Stimulated activated CD4-positive, alpha-beta T cell treated with anti-CD3 and anti-CD28 coated beads, Interleukin-1b, Interleukin-23, amount 100 ng/mL, for 1 hour (primary cell): ENCODE data around the gene FMR1.

ENCODE experiments used
- DNase-seq, 2 donors: peaks; one replicate each; pipeline ENCODE4 v3.0.0-alpha.2; 2020; ENCODE audit warnings: low read depth in 2 of 2

Gene FMR1

DNA sequence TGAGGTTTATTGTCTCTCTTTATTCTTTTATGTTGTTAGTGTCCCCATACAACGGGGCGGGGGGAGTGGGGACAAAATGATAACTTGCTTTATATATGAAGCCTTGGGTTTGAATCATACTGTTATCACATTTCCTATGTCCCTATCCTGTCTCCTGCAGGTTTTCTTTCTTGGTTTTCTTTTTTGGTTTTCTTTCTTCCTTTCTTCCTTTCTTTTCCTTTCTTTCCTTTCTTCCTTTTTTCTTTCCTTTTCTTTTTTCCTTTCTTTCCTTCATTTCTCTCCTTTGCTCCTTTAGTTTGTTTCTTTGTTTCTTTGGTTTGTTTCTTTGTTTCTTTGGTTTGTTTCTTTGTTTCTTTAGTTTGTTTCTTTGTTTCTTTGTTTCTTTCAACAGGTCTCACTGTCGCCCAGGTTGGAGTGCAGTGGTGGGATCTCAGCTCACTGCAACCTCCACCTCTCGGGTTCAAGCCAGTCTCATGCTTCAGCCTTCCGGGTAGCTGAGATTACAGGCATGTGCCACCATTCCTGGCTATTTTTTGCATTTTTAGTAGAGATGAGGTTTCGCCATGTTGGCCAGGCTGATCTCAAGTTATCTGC lies 4.8 kb downstream of the FMR1 start:
- no peak for DNase-seq

DNA sequence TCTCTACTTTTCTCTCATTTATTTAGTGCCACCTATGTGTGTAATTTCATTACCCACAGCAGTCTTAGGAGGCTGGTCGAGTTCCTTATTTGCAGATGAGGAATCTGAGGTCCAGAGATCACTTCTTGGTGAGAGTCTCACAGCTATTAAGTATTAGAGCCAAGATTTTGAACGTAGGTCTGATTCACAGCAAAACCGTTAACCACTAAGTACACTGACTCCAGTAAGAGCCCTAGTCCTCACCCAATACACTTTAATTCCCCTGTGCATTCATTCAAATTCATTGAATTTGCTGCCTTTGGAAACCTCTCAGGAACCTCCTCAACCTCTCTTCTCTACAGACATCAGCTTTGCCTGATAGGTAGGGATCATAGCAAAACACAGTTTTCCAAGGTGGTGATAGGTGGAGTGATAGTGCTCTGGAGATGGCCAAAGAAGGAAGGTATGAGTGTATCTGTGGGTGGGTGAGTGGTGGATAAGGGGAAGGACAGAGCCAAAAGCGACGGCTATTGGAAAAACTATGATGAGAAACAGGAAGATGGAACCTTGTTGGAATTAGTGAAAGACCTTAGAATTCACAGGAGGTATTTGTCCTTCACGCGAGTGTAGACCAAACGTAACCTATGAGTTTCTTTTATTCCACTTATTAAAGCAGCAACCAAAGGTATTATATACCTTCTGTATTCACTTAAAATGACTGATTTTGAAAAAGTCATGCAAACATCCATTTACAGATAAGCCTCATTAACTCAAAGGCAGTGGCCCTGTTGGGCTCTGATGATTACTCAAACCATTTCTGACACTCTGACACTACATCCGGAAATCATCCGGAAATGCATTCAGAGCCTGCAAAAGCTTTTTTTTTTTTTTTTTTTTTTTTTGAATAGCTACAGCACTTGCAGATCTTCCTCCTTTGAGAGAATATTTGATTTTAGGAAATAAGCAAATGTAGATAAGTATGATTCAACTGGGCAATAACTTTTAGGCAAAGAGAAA lies 6.3 kb downstream of the FMR1 start:
- no peak for DNase-seq

DNA sequence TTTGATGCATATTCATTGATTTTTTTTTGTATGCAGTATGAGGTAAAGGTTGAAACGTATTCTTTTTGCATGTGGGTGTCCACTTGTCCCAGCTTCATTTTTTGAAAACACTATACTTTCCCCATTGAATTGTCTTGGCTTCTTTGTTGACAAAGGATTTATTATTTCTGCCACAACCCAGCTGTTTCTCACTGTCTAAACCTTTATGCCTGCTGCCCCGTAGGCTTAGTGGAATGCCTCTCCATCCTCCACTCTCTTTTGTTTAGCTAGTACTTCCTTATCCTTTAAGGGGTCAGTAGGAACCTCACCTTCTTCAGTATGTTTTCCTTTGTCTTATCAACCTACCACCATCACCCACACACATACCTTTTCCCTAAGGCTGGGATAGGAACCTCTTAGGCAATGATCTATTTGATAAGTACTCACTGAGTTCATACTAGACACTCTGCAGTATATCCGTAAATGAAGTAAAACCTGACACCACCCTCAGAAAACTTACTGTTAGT lies 8.5 kb downstream of the FMR1 start:
- no peak for DNase-seq

DNA sequence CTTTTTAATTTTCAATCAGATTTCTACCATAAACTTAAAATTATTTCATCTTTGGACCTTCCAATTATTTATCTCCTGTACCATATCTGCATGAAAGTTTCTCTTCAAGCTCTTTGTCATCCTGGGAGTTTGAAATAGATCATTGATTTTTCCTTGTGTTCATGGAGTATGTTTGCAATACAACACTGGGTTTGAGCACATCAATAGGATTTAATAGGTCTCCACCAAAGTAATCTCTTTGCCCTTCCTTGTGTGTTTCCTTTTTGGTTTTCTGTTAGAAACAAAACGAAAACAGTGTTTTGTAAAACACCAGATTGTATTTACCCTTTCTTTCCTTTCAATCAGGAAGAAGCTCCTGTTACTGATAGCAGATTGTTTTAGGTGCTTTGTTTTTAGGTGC lies 11.9 kb downstream of the FMR1 start:
- no peak for DNase-seq

DNA sequence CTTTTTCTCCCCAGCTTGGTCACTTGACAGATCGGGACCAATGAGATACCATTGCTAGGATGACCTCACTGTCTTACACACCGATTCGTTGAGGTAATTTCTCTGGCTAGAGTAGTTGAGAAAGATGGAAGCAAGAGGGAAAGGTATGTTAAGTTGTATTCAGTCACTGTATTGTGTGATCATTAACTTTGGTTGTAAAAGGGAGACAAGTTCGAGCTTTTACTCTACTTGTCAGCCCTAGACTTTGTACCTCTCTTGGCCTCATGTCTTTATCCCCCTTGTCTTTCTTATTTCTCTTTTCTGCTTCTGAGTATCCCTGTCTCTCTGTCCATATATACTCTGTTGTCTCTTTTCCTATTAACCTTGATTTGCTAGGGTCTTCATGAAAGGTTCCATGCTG lies 15.5 kb downstream of the FMR1 start:
- DNase-seq = no peak

DNA sequence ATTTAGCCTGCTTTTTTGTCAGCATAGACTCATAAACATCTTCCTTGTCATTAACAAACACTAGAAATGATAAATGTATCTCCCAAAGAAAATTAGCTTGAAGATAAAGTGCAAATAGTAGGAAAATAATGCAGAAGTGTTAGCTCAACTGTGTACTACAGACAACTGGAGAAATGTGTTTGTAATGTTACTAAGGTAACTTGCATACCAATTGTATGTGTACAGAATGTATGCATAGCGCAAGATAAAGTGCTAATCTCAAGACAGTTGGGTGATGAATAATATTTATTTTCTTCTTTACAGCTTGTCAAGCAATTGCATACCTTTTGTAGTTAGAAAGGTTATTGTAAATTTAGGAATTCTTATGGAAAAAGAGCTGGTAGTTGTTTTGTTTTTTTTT lies 22.1 kb downstream of the FMR1 start:
- DNase-seq = no peak

DNA sequence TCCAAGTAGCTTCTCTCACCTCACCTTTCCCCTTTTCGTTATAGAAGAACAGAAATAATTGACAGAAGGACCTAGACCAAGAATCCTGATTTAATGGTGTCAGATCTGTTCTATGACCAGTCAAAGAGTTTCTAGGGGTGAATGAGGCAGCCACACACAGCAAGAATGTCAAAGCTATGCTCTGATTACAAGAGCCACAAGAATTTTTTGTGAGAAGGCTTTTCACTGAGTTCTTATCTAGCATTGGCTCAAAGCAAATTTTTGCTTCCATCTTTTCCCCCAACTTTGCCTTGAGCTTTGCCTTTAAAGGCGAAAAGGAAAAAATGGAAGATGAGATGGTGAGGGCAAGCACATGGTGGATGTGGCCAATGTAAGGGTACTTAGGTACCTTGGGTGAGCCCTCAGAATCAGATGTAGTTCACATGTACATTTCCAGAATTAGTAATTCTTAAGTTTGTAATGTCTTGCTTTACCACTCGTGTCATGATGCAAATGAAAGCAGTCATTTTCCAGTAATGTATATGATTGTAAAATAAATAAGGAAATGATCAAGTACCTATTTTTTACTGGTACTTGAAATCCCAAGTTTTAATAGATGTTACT lies 23.5 kb downstream of the FMR1 start:
- no peak for DNase-seq

DNA sequence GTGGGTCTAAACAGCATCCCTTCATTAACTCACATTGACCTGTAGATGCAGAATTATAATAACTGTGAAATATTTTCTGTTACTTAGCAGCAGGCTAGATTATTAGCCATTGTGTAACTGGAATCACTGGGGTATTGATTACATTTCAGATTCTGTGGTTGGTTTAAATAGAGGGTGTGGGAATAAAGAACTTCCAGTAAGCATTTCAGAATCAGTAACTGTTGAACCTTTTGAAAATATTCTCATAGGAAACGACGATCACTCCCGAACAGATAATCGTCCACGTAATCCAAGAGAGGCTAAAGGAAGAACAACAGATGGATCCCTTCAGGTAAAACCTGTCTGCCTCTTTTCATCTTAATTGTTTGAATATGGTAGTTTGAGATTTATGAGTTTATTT lies 33.6 kb downstream of the FMR1 start:
- DNase-seq = no peak

DNA sequence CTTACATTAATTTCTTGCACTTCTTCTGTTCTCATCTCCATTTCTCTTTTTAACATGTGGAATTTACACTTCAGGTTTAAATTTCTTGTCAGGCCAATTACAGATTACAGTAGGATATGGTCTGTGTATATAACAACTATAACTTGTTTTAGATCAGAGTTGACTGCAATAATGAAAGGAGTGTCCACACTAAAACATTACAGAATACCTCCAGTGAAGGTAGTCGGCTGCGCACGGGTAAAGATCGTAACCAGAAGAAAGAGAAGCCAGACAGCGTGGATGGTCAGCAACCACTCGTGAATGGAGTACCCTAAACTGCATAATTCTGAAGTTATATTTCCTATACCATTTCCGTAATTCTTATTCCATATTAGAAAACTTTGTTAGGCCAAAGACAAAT lies 36.8 kb downstream of the FMR1 start:
- DNase-seq = no peak

DNA sequence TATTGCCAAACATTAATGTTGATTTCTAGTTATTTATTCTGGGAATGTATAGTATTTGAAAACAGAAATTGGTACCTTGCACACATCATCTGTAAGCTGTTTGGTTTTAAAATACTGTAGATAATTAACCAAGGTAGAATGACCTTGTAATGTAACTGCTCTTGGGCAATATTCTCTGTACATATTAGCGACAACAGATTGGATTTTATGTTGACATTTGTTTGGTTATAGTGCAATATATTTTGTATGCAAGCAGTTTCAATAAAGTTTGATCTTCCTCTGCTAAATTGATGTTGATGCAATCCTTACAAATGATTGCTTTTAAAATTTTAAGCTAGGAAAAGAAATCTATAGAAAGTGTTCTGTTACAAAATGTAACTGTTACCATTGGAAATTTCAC lies 38.6 kb downstream of the FMR1 start:
- DNase-seq = no peak

DNA sequence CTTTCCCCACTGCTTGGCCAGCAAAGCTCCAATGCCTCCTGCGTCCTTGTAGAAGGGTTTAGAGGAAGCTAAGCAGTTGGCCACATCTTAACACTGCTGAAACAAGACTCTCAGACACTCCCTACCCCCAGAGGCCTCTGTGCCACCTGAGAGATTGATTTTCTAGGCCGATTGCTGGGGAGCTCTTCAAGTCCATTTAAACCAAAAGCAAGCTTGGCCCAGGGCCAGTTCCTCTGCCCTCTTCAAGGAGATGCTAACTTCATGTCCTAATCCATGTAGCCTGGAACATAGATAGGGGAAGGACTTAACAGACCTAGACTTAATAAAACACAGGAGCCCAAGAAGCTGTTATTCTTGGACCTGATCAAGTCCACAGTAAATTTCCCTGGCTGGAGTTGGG lies 42.3 kb downstream of the FMR1 start:
- no peak for DNase-seq

DNA sequence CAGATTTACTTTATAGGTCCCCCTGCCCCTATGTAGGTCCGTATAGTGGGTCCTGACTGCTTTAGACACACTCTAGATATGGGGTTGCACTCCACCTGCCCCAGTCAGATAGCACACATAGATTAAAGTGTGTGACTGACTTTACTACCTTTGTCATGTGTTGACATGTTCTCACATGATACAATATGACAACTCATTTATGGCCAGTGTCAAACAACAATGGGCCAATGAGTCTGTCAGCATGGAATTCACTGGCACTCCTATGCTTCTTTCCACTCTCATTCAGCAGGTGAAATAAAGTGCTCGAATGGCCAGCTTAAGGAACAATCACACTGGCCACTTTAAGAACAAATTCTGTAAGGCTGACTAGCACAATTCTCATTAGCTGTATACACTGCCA lies 45.6 kb downstream of the FMR1 start:
- no peak for DNase-seq

DNA sequence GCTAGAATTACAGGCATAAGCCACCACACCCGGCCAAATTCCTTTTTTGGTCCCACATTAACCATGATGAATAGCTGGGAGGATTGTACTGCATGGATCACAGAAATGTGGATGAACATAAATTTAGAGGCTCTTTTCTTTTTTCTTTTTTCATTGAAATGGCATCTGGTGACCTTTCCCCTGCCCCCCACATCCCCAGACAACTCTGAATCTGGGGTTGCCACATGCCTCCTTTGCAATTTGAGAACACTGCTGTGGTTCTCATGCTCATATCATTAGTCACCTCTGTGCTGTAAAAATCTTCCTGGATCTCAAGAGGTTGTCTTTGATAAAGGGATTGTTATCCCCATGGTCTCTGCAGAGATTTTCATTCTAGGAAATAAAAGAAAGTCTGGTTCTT lies 46.6 kb downstream of the FMR1 start:
- DNase-seq = no peak

DNA sequence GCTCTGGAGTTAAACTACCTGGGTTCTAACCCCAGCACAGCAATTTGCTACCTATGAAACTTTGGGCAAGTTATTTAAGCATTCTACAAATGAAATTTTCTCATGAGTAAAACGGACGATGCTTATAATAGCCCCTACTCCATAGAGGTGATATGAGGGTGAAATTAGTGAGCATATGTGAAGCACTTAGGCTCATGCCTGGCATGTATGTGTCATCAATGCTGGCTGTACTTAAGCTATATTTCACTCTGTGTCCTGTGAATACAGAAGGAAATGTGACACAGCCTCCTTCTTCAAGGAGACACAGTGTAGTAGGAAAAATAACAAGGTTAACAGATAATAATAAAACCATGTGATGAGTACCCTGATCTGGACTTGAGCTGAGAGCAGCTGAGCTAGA lies 49.0 kb downstream of the FMR1 start:
- DNase-seq = no peak

DNA sequence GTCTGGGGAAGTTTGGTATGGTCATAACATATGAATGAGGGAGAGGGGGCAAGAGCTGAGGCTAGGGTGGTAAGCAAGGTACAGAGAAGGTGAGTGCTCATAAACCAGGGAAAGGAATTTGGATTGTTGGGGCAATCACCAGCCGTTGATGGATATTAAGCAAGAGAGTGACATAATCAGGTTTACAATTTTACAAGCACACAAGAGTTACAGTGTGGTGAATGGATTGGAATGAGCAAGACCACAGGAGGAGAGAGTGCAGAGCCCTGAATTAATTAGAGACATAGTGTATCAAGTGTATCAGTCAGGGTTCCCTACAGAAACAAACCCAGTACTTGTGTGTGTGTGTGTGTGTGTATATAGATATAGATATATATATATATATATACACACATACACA lies 50.8 kb downstream of the FMR1 start:
- no peak for DNase-seq

DNA sequence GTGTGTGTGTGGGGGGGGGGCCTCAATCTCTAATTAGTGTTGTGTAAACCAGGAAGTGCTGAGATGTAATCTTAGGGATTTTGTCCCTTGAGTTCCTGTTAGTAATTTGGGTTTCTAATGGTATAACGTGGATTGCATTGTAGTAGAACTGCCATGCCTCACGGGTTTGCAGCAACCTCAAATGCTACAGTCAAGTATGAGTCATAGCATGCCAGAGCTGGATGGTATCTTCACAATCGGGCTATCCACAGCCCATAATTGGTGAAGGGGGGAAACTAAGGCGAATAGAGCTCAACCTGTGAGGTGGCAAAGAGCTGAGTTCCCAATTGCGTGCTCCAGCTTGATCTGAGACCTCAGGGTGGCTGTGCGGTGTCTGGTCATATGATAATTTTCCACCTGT lies 67.2 kb downstream of the FMR1 start:
- DNase-seq = no peak

DNA sequence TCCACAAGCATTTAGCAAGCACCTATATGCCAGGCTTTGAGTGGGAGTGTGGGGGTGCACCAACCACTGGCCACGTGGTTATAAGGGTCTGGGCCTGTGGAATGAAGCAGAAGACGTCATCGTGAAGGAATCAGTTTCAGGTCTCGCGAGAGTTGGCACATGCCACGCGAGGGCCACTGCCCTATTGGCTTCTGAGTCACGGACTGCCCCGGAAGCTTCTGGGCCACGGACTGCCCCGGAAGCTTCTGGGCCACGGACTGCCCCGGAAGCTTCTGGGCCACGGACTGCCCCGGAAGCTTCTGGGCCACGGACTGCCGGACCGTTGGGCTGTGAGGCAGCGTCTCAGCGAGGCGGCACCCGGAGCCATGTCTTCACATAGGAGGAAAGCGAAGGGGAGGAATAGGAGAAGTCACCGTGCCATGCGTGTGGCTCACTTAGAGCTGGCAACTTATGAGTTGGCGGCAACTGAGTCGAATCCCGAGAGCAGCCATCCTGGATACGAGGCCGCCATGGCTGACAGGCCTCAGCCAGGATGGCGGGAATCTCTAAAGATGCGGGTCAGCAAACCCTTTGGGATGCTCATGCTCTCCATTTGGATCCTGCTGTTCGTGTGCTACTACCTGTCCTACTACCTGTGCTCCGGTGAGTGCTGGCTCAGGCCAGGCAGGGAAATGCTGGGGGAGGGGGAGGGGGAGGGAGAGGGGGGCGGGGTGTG lies 69.5 kb downstream of the FMR1 start, which contains the start of gene FMR1NB:
FMR1NB (plus strand) TSS at position 300 of the 715 bp plus-strand sequence; CDS start at position 366, 66 bp downstream.
- DNase-seq = no peak
